HepG2 (cell line): ENCODE results near the gene LMTK2. TPM values are rescaled to one million over a fixed set of nuclear protein-coding genes. Genes with fewer than 3 reads are reported as not detected.

Experiments used
- ARID3A ChIP-seq: IDR thresholded peaks from 2 replicates; pipeline ENCODE4 v1.6.1; 2012; ENCODE audit warnings: low read depth, low read length, improper control_type of control experiment
- CBFB ChIP-seq: sonication (generic); formaldehyde crosslinking; IDR thresholded peaks from 2 replicates; pipeline ENCODE4 v1.4.0; 2020; ENCODE audit warnings: missing genetic modification reagents
- DR1 ChIP-seq: sonication (generic); formaldehyde crosslinking; IDR thresholded peaks from 2 replicates; pipeline ENCODE4 v1.8.0; 2021; ENCODE audit warnings: mild to moderate bottlenecking, missing genetic modification reagents, inconsistent platforms
- E2F2 ChIP-seq: sonication (generic); formaldehyde crosslinking; IDR thresholded peaks from 2 replicates; pipeline ENCODE4 v1.4.0; 2020; ENCODE audit warnings: missing genetic modification reagents, borderline replicate concordance
- EP300 ChIP-seq, 3 experiments: sonication (generic) in 1 of 3; formaldehyde crosslinking in 1 of 3; IDR thresholded peaks; 2 replicates each; pipeline versions ENCODE4 v1.5.1 to v1.6.1; 2011 to 2020; ENCODE audit warnings: low read depth in 2 of 3, low read length in 2 of 3, borderline replicate concordance in 1 of 3, improper control_type of control experiment in 1 of 3, mild to moderate bottlenecking in 1 of 3, missing genetic modification reagents in 1 of 3, moderate library complexity in 1 of 3
- FOSL2 ChIP-seq: sonication (generic); formaldehyde crosslinking; IDR thresholded peaks from 2 replicates; pipeline ENCODE4 v1.4.0; 2020; ENCODE audit warnings: missing genetic modification reagents
- HNRNPUL1 ChIP-seq: fragments of 200-400 bp; formaldehyde crosslinking; IDR thresholded peaks from 2 replicates; pipeline ENCODE4 v1.6.1; 2017; ENCODE audit warnings: low read depth, mild to moderate bottlenecking, low read length, moderate library complexity
- KLF12 ChIP-seq: sonication (generic); formaldehyde crosslinking; IDR thresholded peaks from 2 replicates; pipeline ENCODE4 v1.4.0; 2020; ENCODE audit warnings: missing genetic modification reagents, borderline replicate concordance
- MAF1 ChIP-seq: sonication (generic); formaldehyde crosslinking; IDR thresholded peaks from 2 replicates; pipeline ENCODE4 v1.5.0; 2020; ENCODE audit warnings: missing genetic modification reagents, borderline replicate concordance
- MXD4 ChIP-seq: IDR thresholded peaks from 2 replicates; pipeline ENCODE4 v1.6.1; 2016; ENCODE audit warnings: mild to moderate bottlenecking, missing biosample characterization, missing genetic modification reagents
- PAX8 ChIP-seq: sonication (generic); formaldehyde crosslinking; IDR thresholded peaks from 2 replicates; pipeline ENCODE4 v1.8.0; 2022; ENCODE audit warnings: mild to moderate bottlenecking, missing genetic modification reagents, borderline replicate concordance
- SAFB2 ChIP-seq: sonication (generic); formaldehyde crosslinking; IDR thresholded peaks from 2 replicates; pipeline ENCODE4 v1.5.1; 2020; ENCODE audit warnings: missing genetic modification reagents, low read depth, mild to moderate bottlenecking, borderline replicate concordance
- SMARCC2 ChIP-seq: fragments of 450-650 bp; IDR thresholded peaks from 2 replicates; pipeline ENCODE4 v1.6.1; 2017; ENCODE audit warnings: antibody characterized with exemption, mild to moderate bottlenecking
- ZBTB49 ChIP-seq: sonication (generic); formaldehyde crosslinking; IDR thresholded peaks from 2 replicates; pipeline ENCODE4 v1.4.0; 2020; ENCODE audit warnings: missing genetic modification reagents, borderline replicate concordance
- ZMAT5 ChIP-seq: sonication (generic); formaldehyde crosslinking; IDR thresholded peaks from 2 replicates; pipeline ENCODE4 v1.5.0; 2020; ENCODE audit warnings: mild to moderate bottlenecking, low read depth, missing genetic modification reagents, borderline replicate concordance
- ZNF260 ChIP-seq: sonication (generic); formaldehyde crosslinking; IDR thresholded peaks from 2 replicates; pipeline ENCODE4 v1.4.0; 2020; ENCODE audit warnings: missing genetic modification reagents, low read depth, mild to moderate bottlenecking, borderline replicate concordance
- ZNF282 ChIP-seq: fragments of 450-650 bp; IDR thresholded peaks from 2 replicates; pipeline ENCODE4 v1.6.1; 2018; ENCODE audit not compliant: partially characterized antibody
- ZNF44 ChIP-seq: sonication (generic); formaldehyde crosslinking; IDR thresholded peaks from 2 replicates; pipeline ENCODE4 v1.5.1; 2020; ENCODE audit warnings: mild to moderate bottlenecking, missing genetic modification reagents
- ZNF589 ChIP-seq: sonication (generic); formaldehyde crosslinking; conservative IDR thresholded peaks from 2 replicates; pipeline ENCODE4 v1.8.0; 2022; ENCODE audit warnings: mild to moderate bottlenecking, moderate library complexity, missing genetic modification reagents
- ZNF780A ChIP-seq: sonication (generic); formaldehyde crosslinking; IDR thresholded peaks from 2 replicates; pipeline ENCODE4 v1.8.0; 2022; ENCODE audit warnings: mild to moderate bottlenecking, missing genetic modification reagents, moderate library complexity
- ZNF841 ChIP-seq: sonication (generic); formaldehyde crosslinking; IDR thresholded peaks from 2 replicates; pipeline ENCODE4 v1.8.1; 2023; ENCODE audit warnings: missing genetic modification reagents, borderline replicate concordance
- polyA plus RNA-seq, 8 experiments: library from polyadenylated mRNA; depleted of rRNA in 3 of 8; stranded (reverse) in 7 of 8; unstranded in 1 of 8; fragments of >200 nt; fragmentation: Illumina TruSeq in 4 of 8; extraction: Trizol in 4 of 8; gene quantifications; 2 replicates each; pipeline versions ENCODE4 v1.2.1 to v1.2.3, GENCODE V29; 2011 to 2016; ENCODE audit warnings: low read depth in 4 of 8, missing spikeins in 1 of 8, mixed read lengths in 1 of 8; ENCODE audit not compliant: insufficient read depth in 1 of 8
- total RNA-seq, 5 experiments: library from RNA; depleted of rRNA; stranded (reverse); fragments of >200 nt; fragmentation: Illumina TruSeq; extraction: Trizol; gene quantifications; 2 replicates each; pipeline ENCODE4 v1.2.3, GENCODE V29; 2016; ENCODE audit warnings: low read depth in 1 of 5
- TF ChIP-seq, protein P1 (sequence below): sonication (generic); formaldehyde crosslinking; IDR thresholded peaks from 2 replicates; pipeline ENCODE4 v1.8.1; 2023; ENCODE audit warnings: mild to moderate bottlenecking, missing genetic modification reagents, borderline replicate concordance

LMTK2 gene
- total and polyA plus RNA-seq, 2 of the 13 experiments (the other 11 are each of a cell fraction or from before 2014, with no cell fraction given), result 9.5 to 11.7 TPM

- TF ChIP-seq DR1 (CRISPR knock-in tag) (0 out of 2 replicates have a peak, but pooled peaks have one; percentile 17), KLF12 (no peak; the same call in 1 of the 2 replicates), ZNF780A (CRISPR knock-in tag) (no peak), ZBTB49 (CRISPR knock-in tag) (no peak), MAF1 (CRISPR knock-in tag) (no peak), ZNF841 (CRISPR knock-in tag) (no peak), ZNF44 (CRISPR knock-in tag) (no peak), SMARCC2 (no peak), ZNF589 (CRISPR knock-in tag) (no peak), E2F2 (CRISPR knock-in tag) (no peak), ARID3A (no peak), HNRNPUL1 (no peak), PAX8 (CRISPR knock-in tag) (no peak), ZNF260 (CRISPR knock-in tag) (no peak), EP300 (IDR thresholded peaks at IDR 0.05; ENCODE audit: low read depth in 2 of 2, low read length in 2 of 2) (no peak), EP300 (CRISPR knock-in tag; IDR thresholded peaks at IDR 0.05; ENCODE audit: borderline replicate concordance) (no peak), MXD4 (CRISPR knock-in tag) (no peak; the same call in 1 of the 2 replicates), SAFB2 (CRISPR knock-in tag) (no peak), ZMAT5 (no peak), ZNF282 (no peak), CBFB (CRISPR knock-in tag) (no peak), FOSL2 (CRISPR knock-in tag) (peak; percentile 34; the same call in 1 of the 2 replicates)
- TF ChIP-seq, protein P1, sequence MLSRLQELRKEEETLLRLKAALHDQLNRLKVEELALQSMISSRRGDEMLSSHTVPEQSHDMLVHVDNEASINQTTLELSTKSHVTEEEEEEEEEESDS (CRISPR knock-in tag), result no peak
Measured at GRCh38 chr7:98252425-98253054, 145.9 kb downstream of the LMTK2 start (continued).
